Embryonic facial prominence (tissue), 1 donor: ENCODE results near the gene TTC7B.
"Not testable (repeated sequence)": the region's sequence is repeated elsewhere in the genome, so short reads cannot be mapped to it uniquely, and the experiment has no call there.

ENCODE experiments used
- DNase-seq: peaks from one replicate; pipeline ENCODE4 v3.0.0-alpha.2; 2016; ENCODE audit errors: extremely low spot score

TTC7B gene

GRCh38 chr14:90831821-90832220 lies 15.6 kb upstream of the TTC7B start:
- DNase-seq, result no peak

- no peak for DNase-seq
Measured at GRCh38 chr14:90830931-90831701, 14.9 kb upstream of the TTC7B start.

DNA sequence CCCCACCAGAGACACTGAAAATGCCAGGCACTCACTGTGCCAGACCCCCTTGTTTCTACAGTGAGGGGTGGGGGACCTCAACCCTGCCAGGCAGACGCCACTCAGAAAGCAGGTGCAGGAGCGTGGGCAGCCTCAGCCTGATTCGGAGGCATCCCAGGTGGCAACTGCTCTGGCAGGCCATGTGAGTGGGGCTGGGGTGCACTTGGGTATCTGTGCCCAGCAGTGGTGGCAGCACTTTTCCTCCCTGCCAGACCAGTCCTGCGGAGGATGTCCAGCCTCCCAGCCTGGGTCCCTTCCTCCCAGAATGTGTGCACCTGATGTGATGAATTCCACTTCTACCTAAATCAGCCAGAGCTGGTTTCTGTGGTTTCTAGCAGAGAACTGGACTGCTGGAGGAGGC lies 13.4 kb upstream of the TTC7B start:
- DNase-seq, result no peak

GRCh38 chr14:90828642-90829487 lies 12.6 kb upstream of the TTC7B start:
- DNase-seq, result no peak

GRCh38 chr14:90827919-90828610 lies 11.8 kb upstream of the TTC7B start:
- peak; percentile 86 for DNase-seq

- not testable (repeated sequence) for DNase-seq
Measured at GRCh38 chr14:90823542-90823941, 7.3 kb upstream of the TTC7B start.

GRCh38 chr14:90820958-90821357 lies 4.7 kb upstream of the TTC7B start:
- DNase-seq, result no peak

DNA sequence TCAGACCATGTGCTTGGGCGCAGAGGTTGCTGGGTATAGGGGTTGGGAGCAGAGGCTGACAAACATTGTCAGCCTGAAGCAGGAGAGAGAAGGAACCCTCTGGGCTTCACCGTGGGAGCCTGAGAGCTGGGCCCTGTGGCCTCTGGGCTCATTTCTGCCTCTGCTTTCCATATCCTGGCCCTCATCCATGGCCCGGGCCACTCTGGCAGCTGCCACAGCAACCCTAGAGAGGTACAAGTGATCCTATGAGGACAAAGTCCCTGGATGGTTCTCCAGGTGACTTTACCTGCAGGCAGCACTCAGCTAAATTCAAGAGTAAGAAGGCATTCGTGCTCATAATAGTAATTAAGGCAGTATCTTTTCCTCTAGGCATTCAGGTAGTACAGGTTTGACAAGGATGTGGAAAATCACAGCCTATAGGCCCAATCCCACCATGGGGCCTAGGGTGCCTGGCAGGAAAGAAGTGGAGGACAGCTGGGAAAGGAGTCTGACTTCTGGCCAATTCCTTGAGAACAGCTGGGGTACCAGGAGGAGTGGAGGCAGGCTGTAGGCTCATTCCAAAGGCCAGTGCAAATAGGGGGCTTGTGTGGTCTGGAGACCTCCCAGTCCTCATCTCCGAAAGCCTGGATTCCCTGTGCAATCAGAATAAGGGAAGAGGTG lies 3.6 kb upstream of the TTC7B start:
- no peak for DNase-seq

GRCh38 chr14:90818715-90819114 lies 2.5 kb upstream of the TTC7B start:
- DNase-seq, result no peak

DNA sequence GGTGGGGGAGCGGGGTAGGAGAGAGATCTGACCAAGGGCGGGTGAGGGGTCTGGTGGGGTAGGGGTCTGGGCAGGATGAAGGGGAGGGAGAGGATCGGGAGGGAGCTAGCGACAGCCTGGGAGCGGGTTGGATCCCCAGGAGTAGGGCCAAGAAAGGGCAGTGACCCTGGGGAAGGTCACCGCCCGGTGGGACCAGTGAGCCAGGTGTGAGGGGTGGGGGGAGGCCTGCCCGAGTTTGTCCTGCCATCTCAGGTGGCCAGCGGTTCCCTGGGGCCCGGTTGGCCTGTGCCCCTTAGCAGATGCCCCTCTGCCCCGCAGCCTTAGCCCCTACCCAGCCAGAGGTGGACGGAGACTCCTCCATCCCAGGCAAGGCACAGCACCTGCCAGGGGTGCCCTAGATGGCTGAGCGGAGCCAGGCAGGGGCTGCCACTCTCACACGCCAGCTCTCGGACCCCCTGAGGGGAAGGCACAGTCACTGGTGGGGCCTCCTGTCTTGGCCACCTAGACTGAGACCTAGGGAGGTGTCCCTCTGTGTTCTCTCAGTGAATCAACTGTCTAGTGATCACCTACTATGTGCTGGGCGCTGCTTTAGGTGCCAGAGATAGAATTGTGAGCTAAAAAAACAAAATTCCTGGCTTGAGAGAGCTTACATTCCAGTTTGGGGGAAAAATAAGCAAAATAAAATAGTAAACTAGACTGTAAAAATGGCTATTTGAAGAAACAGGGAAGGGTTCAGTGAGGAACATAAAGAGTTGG lies 629 bp upstream of the TTC7B start:
- DNase-seq, result no peak

DNA sequence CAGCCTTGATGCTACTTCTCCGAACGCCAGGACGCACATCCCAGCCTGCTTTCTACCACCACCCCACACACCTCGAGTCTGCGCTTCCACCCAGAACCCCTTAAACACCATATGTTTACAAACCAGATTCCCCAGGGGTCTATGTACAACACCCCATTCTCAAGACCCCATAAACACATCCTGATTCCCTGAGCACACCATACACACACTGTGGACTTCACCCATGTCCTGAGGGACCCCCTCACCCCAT lies 733 bp downstream of the TTC7B start:
- DNase-seq, result no peak

DNA sequence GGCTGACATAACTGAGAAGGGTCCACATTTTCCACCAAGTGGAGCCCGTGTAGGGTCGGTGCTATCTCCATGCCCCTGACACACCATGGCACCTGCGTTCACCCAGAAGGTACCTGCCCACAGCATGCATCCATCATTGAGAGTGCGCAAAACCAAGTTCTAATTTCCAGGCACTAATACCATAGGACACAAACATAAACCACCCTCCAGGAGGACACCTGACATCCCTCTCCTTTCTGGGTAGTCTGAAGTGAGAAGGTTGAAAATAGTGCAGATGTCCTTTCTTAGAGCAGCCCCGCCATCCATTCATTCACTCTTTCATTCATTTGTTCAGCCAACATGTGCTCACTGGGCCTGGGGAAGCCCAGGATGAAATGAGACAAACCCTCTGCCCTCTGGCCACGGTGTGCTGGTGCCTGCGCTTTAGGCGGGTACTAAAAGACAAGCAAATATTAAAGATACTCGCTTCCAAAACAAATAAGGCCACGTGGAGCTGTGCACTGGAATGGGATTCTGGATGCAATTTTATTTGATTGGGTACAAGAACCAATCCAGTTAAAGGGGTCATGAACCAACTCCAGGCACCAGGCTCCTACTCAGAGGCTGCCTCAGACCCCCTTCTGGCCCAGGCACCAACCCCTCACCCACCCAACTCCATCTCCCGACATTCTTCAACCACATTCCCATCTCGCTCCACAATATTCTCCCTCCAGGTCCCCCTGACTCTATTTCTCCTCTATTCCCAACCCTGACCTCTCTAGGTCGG lies 1.2 kb downstream of the TTC7B start:
- no peak for DNase-seq

DNA sequence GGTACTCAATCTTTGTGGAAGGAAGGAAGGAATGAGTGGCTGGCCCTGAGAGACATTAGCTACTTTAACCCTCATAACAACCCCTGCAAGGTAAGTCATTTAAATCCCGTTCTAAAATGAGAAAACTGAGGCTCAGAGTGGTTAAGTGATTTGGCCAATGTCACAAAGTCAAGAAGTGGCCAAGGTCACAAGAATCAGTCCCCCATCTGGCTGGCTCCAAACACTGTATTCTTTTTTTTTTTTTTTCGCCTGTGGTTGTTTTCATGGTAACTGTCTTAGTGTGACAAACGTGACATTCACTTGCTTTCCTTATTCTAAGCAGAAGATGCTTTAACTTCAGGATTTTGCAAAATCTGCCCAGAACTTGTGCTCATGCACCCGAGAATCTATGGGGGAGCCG lies 2.8 kb downstream of the TTC7B start:
- DNase-seq, result no peak

GRCh38 chr14:90812109-90812508 lies 4.1 kb downstream of the TTC7B start:
- no peak for DNase-seq

DNA sequence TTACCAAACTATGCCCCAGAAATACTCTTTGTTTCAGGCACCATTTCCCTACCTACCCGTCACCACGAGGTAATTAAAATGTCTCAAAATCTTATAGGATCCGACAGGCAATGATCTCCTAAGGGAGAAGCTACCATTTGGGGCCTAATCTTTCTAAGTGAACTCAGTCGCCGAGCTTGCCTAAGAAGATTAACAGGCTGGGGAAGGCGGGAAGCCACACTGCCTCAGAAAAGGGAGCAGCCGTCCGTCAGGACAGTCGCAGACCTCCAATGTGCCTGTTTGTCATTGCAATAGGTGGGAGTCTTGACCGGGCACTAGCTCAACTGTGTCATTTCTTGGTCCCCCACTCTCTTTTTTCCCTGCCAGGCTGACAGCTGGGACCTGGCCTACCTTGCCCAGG lies 4.6 kb downstream of the TTC7B start:
- DNase-seq, result no peak

- DNase-seq, result no peak
Measured at GRCh38 chr14:90810806-90811205, 5.4 kb downstream of the TTC7B start.

- DNase-seq, result no peak
Measured at GRCh38 chr14:90809530-90810312, 6.5 kb downstream of the TTC7B start.

DNA sequence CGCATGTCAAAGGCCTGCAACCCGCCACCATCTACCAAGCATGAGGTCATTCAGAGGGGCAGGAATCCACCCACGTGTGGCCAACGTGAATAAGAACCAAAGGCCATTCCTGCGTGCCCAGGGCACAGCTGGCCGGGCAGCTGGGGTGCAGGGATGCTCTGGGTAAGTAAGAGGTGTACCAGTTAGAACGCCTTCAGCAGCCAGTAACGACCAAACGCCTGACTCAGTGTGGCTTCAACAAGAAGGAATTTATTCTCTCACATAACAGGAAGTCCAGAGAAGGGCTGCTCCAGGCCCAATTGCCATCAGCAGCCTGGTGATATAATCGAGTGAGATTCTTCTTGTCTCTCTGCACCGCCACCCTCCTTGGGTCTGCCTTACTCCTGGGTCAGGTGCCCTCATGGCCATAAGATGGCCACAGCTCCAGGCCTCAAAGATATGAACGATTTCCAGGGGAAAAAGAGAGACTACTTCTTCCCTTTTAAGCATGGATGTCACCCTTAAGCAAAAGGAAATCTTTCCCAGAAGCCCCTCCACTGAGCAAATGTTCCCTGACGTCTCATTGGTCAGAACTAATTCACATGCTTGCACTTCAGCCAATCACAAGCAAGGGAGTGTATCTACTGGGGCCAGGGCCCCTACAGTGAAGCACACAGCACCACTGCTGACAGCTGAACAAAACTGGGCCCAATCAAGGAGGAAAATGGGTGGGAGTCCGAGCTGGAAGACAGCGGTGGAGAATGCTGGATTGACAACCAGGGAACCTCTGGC lies 7.3 kb downstream of the TTC7B start:
- no peak for DNase-seq

DNA sequence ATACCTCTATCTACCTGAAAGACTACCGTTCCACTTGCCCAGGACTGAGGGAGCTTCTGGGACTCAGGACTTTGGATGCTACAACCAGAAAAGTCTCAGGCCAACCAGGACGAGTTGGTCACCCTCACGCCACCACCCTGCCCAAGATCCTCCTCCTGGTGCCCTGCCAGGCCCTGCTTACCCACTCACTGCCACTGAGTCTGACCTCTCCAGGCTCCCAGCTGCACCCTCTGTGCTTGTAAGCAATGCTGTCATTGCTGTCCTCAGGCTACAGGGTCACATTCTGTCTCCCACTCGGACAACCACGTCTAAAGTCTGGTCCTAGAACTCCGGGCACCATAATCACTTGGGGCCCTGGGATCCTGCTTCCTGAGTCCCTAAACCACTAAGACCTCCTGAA lies 9.2 kb downstream of the TTC7B start:
- DNase-seq, result no peak
